GM12801 (cell line): ENCODE results near the gene DTNB.

Source experiments
- TF ChIP-seq, protein P1 (sequence below): IDR thresholded peaks from one replicate; pipeline ENCODE4 v1.5.1; 2011; ENCODE audit warnings: control low read depth; ENCODE audit not compliant: insufficient read length; ENCODE audit errors: extremely low read depth

The DTNB gene

DNA sequence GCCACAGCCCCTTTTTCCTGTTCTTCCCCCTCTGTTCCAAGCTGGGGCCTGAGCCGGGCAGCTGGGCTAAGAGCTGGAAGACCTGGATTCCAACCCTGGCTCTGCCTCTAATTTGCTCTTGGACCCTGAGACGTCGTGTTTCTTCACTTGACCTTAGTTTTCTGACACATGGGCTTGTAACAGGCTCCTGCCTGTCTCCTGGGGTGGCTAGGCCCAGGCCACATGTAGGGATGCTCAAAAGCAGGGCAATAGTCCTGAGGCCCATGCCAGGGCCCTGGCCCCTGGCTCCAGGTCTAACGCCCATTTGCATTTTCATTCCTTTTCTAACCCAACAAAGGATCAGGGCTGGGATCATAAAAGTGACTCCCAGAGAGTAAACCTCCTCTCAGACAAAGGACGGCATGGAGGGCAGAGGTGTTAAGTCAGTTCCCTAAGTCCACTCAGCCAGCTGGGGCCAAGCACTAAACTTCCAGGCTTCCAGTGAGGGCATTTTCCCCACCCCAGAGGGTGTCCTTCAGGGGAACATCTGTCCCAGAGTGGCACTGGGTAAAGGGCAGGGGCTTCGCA, 315.0 kb downstream of the DTNB start:
- TF ChIP-seq, protein P1, sequence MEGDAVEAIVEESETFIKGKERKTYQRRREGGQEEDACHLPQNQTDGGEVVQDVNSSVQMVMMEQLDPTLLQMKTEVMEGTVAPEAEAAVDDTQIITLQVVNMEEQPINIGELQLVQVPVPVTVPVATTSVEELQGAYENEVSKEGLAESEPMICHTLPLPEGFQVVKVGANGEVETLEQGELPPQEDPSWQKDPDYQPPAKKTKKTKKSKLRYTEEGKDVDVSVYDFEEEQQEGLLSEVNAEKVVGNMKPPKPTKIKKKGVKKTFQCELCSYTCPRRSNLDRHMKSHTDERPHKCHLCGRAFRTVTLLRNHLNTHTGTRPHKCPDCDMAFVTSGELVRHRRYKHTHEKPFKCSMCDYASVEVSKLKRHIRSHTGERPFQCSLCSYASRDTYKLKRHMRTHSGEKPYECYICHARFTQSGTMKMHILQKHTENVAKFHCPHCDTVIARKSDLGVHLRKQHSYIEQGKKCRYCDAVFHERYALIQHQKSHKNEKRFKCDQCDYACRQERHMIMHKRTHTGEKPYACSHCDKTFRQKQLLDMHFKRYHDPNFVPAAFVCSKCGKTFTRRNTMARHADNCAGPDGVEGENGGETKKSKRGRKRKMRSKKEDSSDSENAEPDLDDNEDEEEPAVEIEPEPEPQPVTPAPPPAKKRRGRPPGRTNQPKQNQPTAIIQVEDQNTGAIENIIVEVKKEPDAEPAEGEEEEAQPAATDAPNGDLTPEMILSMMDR, result no peak

DNA sequence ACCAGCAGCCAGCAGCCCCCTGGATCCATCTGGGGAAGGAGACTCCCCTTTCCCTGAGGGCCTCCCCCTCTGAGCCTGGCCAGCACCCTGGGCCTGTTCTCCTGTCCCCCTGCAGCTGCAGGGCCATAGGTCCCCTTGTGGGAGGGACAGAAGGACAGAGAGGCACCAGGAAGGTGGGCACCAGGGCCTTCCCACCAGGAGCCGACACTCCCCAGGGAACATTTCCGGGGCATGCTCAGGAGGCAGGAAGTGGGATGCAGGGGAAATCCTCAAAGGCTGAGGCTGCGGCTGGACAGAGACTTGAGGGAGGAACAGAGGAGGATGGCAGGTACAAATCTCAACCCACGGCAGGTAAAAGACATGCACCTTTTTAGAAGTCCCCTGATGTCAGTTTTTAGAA, 317.3 kb downstream of the DTNB start:
- TF ChIP-seq, protein P1, result no peak

DNA sequence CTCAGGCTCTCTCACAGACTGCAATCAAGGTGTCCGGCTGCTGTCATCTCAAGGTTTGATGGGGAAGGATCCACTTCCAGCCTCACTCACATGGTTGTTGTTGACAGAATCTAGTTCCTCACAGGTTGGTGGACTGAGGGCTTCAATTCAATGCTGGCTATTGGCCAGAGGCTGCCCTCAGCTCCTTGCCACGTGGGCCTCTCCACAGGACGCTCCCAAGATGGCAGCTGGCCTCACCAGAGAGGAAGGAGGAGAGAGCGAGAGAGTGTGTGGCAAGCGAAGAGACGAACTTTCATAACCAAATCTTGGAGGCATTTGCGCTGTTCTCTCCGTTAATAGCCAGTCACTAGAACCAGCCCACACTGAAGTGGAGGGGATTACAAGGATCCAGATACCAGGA, 318.1 kb downstream of the DTNB start:
- TF ChIP-seq, protein P1, result no peak

DNA sequence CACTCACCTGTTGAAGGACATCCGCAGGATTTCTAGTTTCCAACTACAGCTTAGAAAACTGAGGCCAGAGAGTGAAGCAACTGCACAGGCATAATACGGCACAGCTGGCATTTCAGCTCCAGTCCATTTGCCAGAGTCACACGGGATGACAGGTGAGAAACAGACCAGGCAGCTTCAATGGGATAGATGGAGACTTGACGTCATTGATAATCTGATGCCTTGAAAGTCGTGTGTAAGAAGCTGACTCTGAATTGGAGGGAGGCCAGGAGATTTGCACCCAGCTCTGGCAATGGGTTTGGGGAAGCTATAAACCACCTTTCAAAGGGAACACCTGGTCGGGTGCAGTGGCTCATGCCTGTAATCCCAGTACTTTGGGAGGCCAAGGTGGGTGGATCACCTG, 319.3 kb downstream of the DTNB start:
- TF ChIP-seq, protein P1, result no peak

DNA sequence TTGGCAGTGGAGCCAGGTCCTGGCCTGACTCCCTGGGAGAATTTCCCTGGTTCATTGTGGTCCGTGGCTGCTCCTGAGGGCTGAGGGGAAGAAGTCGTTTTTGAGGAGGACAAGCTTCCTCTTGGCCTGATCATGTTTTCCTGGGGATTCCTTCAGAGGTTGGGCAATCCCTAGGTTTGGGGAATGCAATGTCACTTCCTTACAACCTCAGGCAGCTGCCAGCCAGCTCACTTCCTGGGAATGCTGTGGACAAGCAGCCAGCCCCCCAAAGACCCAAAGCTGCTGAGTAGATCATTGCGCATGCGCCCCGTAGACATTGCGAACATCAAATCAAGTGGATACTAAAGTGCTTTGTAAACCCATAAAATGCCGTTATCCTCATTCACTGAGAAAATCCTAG, 324.0 kb downstream of the DTNB start:
- TF ChIP-seq, protein P1, result no peak

DNA sequence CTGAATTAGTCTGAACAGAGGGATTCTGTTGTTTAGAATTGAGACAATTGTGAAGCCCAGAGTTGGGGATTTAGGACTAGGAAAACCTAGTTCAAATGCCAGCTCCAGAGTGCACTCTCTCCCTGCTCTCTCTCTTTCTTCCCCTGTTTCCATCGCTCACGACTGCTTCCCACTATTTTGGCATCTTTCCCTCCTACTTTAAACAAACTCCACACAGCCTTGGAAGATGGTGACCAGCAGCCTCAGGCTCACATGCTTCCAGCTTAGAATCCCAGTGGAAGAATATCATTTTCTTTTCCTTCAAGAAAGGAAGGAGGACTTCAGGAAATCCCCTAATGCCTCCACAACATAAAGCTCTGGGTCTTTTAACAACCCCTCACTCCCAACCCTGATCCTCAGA, 325.5 kb downstream of the DTNB start:
- TF ChIP-seq, protein P1, result no peak

DNA sequence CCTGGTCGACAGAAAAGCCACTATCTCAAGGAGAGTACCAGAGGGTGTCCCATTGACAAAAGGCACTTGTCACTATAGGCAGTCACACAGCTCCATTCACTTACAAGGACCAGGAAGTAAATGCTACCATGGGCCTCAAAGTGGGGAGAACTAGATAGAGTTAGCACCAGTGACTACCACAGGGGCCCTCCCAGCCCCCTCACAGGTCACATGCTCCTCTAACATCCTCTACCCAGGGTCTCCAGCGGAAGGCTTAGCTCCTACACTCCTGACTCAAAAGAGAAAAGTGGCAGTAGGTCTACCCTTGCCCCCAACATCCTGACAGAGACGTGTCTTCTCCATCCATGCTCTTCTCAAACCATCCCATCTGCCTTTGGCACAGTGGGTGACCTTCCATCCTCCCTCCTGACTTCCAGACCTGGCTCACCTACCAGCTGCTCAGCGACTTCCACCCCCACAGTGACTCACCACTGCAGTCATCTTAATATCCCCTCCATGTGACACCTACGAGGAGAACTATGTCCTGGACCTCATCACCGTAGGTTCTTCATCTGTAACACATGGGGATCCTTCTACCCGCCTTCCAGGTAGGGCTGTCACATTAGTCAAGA, 326.1 kb downstream of the DTNB start:
- TF ChIP-seq, protein P1, result no peak
